Kasumi-1 (cell line): Measurements from ENCODE around the gene SACS.
"Not testable (repeated sequence)": the region's sequence is repeated elsewhere in the genome, so short reads cannot be mapped to it uniquely, and the experiment has no call there.

Source experiments
- DNase-seq, 2 experiments: peaks; one replicate each; lab custom pipeline; 2025; lab: John Stamatoyannopoulos, UW

The SACS gene

GRCh38 chr13:23455401-23456185 is 22.1 kb upstream of the SACS start:
- DNase-seq: no peak

GRCh38 chr13:23453132-23453531 is 19.6 kb upstream of the SACS start:
- DNase-seq: no peak

GRCh38 chr13:23450340-23451046 is 17.0 kb upstream of the SACS start:
- no peak for DNase-seq

- DNase-seq: no peak
These were observed 16.1 kb upstream of the SACS start for GRCh38 chr13:23449398-23450162.

- no peak for DNase-seq
These were observed 14.4 kb upstream of the SACS start for GRCh38 chr13:23447927-23448326.

GRCh38 chr13:23445794-23446193 is 12.3 kb upstream of the SACS start:
- no peak for DNase-seq

GRCh38 chr13:23443878-23444277 is 10.4 kb upstream of the SACS start:
- DNase-seq: no peak

- DNase-seq: no peak
These were observed 9.6 kb upstream of the SACS start for GRCh38 chr13:23443110-23443509.

- DNase-seq: no peak
These were observed 7.5 kb upstream of the SACS start for GRCh38 chr13:23440821-23441618.

- not testable (repeated sequence) for DNase-seq
These were observed 6.8 kb upstream of the SACS start for GRCh38 chr13:23440324-23440723.

GRCh38 chr13:23437916-23438315 is 4.4 kb upstream of the SACS start:
- no peak for DNase-seq

GRCh38 chr13:23436680-23437079 is 3.2 kb upstream of the SACS start:
- no peak for DNase-seq

- no peak for DNase-seq
These were observed 989 bp upstream of the SACS start for GRCh38 chr13:23434491-23434890.

GRCh38 chr13:23432626-23433025 is 876 bp downstream of the SACS start:
- DNase-seq: no peak

GRCh38 chr13:23430664-23431063 is 2.8 kb downstream of the SACS start:
- DNase-seq: no peak

GRCh38 chr13:23427881-23428528 is 5.5 kb downstream of the SACS start:
- DNase-seq: no peak

- no peak for DNase-seq
These were observed 6.1 kb downstream of the SACS start for GRCh38 chr13:23427342-23427843.

GRCh38 chr13:23421596-23421995 is 11.9 kb downstream of the SACS start:
- DNase-seq: no peak

- no peak for DNase-seq
These were observed 14.5 kb downstream of the SACS start for GRCh38 chr13:23418776-23419683.

- DNase-seq: no peak
These were observed 18.8 kb downstream of the SACS start for GRCh38 chr13:23414682-23415081.
